Measurements from ENCODE around the gene TIPARP. TPM values are rescaled to one million over a fixed set of nuclear protein-coding genes. Genes with fewer than 3 reads are reported as not detected.

TIPARP gene
- total RNA-seq, 4 donors from 2014 or later = 27.7 to 287 (median 98.7) TPM

DNA sequence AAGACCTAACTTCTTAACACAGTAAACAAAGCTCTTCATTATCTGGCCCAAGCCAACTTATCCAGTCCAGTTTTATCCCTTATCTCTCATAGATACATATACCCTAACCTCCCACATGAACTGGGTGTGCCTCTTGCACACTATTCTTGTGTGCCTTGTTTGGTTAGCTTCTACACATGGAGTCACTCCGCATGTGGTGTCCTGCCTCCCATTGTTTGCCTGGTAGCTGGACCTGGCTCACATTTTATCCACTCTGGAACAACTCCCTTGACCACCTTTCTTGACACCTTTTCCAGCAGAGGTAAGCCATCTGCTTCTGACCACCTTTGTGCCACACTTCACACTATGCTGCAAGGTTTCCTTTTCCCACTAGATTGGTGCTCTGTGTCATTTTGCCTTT, 15.2 kb downstream of the TIPARP start:
- ATAC-seq (ENCODE audit: low FRiP score) (no peak), DNase-seq (ENCODE audit: low spot score) (no peak)
- TF ChIP-seq, protein P1, sequence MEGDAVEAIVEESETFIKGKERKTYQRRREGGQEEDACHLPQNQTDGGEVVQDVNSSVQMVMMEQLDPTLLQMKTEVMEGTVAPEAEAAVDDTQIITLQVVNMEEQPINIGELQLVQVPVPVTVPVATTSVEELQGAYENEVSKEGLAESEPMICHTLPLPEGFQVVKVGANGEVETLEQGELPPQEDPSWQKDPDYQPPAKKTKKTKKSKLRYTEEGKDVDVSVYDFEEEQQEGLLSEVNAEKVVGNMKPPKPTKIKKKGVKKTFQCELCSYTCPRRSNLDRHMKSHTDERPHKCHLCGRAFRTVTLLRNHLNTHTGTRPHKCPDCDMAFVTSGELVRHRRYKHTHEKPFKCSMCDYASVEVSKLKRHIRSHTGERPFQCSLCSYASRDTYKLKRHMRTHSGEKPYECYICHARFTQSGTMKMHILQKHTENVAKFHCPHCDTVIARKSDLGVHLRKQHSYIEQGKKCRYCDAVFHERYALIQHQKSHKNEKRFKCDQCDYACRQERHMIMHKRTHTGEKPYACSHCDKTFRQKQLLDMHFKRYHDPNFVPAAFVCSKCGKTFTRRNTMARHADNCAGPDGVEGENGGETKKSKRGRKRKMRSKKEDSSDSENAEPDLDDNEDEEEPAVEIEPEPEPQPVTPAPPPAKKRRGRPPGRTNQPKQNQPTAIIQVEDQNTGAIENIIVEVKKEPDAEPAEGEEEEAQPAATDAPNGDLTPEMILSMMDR (IDR thresholded peaks at IDR 0.05) = no peak

DNA sequence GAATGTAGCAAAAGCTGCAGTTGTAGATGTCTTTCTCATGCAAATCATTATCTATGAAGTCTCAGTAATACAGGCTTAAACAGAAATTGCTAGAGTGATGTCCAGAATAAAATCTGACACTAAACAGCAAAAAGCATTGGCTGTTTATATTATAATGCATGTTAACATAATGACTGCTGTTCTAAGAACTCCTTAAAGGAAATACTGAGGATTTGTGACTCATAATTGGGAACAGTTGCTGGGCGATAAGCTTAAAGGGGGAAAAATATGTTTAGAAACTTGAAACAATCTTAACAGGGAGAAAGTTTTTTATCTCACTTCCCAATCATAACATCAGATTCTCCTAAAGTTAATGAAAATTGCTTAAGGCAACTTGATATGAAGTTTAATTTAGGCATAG, 17.5 kb downstream of the TIPARP start:
- DNase-seq (ENCODE audit: low spot score) = no peak
- no peak for ATAC-seq (ENCODE audit: low FRiP score)
- TF ChIP-seq, protein P1 (IDR thresholded peaks at IDR 0.05) = no peak

DNA sequence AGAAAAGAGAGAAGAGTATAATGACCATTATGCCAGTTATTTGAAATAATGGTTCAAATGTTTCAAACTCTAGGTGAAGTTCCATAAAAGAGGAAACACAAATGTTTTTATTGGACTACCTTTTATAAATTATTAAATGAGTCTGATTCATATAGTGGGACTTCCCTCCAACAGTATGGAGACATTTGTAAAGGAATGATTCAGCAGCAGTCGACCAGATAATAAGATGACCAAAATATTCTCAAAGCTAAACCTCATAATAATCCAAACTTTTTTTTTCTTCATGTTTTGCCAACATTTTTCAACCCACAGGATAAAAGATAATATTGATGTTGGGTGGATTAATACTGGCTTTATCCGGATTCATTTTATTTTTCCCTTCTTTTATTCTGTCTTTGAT, 18.8 kb downstream of the TIPARP start:
- TF ChIP-seq, protein P1 (IDR thresholded peaks at IDR 0.05) = no peak
- ATAC-seq (ENCODE audit: low FRiP score) = no peak
- no peak for DNase-seq (ENCODE audit: low spot score)

DNA sequence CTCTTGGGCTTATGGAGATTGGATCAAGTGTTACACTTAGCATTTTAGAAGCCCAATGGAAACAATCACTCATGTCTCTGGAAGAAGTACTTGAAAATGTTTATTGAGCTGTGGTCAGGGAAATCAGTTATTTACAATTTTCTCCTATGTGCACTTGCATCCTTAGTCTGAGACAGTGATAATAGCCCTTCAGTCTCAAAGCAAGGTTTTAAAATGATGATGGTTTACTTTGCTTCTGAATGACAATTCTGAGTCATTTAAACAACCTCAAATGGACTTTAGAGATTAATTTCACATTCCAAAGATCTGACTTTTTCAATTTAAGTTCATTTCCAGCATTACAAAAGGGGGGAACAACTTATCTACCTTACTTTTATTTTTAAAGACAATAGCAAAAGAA, 20.1 kb downstream of the TIPARP start:
- DNase-seq (ENCODE audit: low spot score) = no peak
- no peak for ATAC-seq (ENCODE audit: low FRiP score)
- TF ChIP-seq, protein P1 (IDR thresholded peaks at IDR 0.05) = no peak

DNA sequence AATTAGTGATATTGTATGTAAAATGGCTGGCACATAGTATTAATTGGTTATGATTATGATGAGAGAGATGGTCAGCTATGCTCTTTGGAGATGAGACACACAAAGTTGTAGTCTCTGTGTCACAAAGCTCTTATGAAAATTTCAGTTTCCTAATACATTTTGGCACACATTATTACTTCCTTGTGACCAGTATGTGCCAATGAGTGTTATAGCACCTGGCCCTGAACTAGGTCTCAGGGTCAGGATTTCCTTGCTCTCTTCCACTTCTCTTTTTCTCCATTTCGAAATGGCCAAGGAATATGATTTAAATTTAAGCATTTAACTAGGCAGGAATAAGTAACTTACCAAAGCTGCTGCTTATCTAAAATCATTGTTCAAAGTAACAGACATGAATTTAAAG, 28.0 kb downstream of the TIPARP start:
- no peak for DNase-seq (ENCODE audit: low spot score)
- ATAC-seq (ENCODE audit: low FRiP score) = no peak
- TF ChIP-seq, protein P1 (IDR thresholded peaks at IDR 0.05) = no peak

DNA sequence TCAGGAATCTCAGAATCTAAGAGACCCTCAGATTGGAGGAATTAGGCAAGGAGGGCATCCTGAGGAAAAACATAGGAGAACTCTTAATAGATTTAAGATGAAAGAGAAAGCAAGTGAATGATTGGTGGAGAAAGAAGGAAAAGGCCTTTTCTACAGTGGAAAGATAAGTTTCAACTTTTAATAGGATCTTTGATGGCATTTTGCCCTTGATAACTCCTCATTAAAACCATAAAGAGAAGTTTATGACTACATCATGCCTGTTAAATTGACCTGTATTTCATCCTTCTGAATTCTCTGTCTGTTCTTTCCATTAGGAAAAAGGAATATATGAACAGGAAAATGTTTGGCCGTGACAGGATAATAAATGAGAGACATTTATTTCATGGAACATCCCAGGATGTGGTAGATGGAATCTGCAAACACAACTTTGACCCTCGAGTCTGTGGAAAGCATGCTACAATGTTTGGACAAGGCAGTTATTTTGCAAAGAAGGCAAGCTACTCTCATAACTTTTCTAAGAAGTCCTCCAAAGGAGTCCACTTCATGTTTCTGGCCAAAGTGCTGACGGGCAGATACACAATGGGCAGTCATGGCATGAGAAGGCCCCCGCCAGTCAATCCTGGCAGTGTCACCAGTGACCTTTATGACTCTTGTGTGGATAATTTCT, 30.1 kb downstream of the TIPARP start:
- DNase-seq (ENCODE audit: low spot score) (no peak), ATAC-seq (ENCODE audit: low FRiP score) (no peak)
- TF ChIP-seq, protein P1 (IDR thresholded peaks at IDR 0.05) = no peak
